Measurements from ENCODE around the gene LSM2.

- TF ChIP-seq ZBTB8A (IDR thresholded peaks at IDR 0.05; ENCODE audit: partially characterized antibody) = no peak
- no peak for TF ChIP-seq ZZZ3 (IDR thresholded peaks at IDR 0.05)
- no peak for TF ChIP-seq POLR2AphosphoS5 (IDR thresholded peaks at IDR 0.05; ENCODE audit: control insufficient read depth, insufficient read depth, low read depth, low read length)
- TF ChIP-seq ZKSCAN8 (CRISPR knock-in tag; IDR thresholded peaks at IDR 0.05) = no peak
- no peak; the same call in 1 of the 2 replicates for TF ChIP-seq MAX (CRISPR knock-in tag; IDR thresholded peaks at IDR 0.05)
- no peak; the same call in 1 of the 2 replicates for TF ChIP-seq CHCHD3 (CRISPR knock-in tag; IDR thresholded peaks at IDR 0.05)
- TF ChIP-seq, protein P1, sequence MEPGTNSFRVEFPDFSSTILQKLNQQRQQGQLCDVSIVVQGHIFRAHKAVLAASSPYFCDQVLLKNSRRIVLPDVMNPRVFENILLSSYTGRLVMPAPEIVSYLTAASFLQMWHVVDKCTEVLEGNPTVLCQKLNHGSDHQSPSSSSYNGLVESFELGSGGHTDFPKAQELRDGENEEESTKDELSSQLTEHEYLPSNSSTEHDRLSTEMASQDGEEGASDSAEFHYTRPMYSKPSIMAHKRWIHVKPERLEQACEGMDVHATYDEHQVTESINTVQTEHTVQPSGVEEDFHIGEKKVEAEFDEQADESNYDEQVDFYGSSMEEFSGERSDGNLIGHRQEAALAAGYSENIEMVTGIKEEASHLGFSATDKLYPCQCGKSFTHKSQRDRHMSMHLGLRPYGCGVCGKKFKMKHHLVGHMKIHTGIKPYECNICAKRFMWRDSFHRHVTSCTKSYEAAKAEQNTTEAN (CRISPR knock-in tag; IDR thresholded peaks at IDR 0.05) = no peak; the same call in 1 of the 2 replicates
Measured at GRCh38 chr6:31821301-31822035, 14.7 kb upstream of the LSM2 start.
